HG02763 (cell line): Measurements from ENCODE around the gene TCHH.

Source experiments
- ATAC-seq: cut with Tn5 transposase; IDR thresholded peaks from one replicate; pipeline ENCODE4 v1.9.1; 2021; ENCODE audit warnings: mild to moderate bottlenecking, moderate library complexity; ENCODE audit not compliant: unreplicated experiment

The TCHH gene

DNA sequence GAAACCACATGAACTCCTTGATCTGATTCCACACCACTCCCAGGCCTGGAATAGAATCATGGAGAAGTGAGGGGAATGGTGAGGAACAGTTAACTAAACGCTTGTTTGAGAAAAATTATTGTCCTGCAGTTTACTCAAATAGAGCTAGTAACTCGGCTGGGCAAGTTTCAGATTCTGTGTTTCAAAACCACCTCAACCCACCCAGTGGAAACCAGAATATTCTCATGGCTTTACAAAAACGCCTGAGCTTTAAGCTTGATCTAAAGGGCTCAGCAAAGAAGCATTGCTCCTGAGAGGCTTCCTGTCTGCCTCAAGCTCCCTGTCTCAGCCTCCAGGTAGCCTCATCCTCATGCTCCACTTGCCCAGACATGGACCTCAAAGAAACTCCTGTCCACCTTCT is 42.9 kb downstream of the TCHH start:
- ATAC-seq: no peak

- no peak for ATAC-seq
Observed at GRCh38 chr1:152071123-152071522, 44.1 kb downstream of the TCHH start.

DNA sequence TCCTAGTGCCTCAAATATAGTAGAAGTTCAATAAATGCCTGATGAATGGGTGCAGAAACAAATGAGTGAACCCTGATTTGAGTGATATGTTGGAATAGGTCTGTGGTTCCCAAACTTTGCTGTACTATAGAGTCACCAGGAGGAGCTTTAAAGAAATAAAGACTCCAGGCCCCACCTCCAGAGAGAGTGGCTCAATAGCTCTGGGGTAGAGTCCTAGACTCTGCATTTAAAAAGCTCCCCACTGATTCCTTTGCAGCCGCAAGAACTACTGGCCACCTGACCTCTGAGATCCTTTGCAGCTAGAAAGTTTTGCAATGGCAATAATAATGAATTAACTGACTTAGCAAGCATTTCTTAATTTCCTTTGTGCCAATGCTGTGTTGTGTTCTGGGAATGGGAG is 47.3 kb downstream of the TCHH start:
- no peak for ATAC-seq

DNA sequence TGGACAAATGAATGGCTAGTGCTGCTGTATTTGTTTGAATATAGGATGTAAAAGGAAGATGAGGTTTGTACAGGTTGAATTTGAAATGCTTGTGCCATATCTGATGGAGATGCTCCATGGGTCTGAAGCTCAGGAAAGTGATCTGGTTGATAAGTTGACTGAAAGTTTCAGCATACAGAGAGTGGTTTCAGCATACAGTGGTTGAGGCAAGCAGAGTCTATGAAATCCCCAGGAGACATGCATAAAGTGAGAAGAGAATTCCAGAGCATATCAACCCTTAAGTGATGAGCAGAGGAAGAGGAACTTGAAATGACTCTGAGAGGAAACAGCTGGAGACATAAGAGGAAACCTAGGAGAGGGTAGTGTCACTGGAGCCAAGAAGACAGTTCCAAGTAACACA is 48.1 kb downstream of the TCHH start:
- ATAC-seq: no peak

GRCh38 chr1:152061952-152062351 is 53.3 kb downstream of the TCHH start:
- ATAC-seq: no peak
